ENCODE data around the gene PLEKHA8. TPM values are rescaled to one million over a fixed set of nuclear protein-coding genes. Genes with fewer than 3 reads are reported as not detected.
A peak's percentile ranks its signal among the peaks of the same experiment; 100 is the strongest.

PLEKHA8 gene
- total RNA-seq, 1 donor from 2014 or later: 8.8 TPM

DNA sequence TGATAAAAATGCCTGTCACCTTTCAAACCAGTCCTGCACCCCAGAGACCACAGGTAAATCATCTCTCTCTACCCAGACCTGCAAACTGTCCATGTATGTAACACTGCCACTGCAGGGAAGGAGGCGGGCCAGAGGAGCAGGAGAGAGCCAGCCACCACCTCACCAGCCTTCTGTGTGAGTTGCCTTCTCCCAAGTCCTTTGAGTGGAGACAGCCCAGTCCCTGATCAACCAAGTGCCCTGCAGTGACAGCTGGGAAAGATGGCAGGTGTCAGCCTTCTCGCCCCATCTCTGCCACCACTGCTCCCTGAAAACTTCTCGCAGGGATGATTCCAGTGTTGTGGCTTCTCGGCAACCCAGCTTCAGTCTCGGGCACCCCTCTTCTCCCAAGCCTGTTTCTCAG is 149.0 kb downstream of the PLEKHA8 start:
- TF ChIP-seq, protein P1, sequence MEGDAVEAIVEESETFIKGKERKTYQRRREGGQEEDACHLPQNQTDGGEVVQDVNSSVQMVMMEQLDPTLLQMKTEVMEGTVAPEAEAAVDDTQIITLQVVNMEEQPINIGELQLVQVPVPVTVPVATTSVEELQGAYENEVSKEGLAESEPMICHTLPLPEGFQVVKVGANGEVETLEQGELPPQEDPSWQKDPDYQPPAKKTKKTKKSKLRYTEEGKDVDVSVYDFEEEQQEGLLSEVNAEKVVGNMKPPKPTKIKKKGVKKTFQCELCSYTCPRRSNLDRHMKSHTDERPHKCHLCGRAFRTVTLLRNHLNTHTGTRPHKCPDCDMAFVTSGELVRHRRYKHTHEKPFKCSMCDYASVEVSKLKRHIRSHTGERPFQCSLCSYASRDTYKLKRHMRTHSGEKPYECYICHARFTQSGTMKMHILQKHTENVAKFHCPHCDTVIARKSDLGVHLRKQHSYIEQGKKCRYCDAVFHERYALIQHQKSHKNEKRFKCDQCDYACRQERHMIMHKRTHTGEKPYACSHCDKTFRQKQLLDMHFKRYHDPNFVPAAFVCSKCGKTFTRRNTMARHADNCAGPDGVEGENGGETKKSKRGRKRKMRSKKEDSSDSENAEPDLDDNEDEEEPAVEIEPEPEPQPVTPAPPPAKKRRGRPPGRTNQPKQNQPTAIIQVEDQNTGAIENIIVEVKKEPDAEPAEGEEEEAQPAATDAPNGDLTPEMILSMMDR (IDR thresholded peaks at IDR 0.05): no peak
- Histone ChIP-seq H3K4me1 (peaks cover 44% of the 10 kb centered on the region), H3K27ac (no peak overlapping the region), H3K4me3 (no peak overlapping the region), H3K36me3 (no peaks in the 10 kb centered on the region), H3K27me3 (ENCODE audit: low read depth) (no peaks in the 10 kb centered on the region), H3K9me3 (no peaks in the 10 kb centered on the region)
- DNase-seq: no peak
- no peak for ATAC-seq
- intact Hi-C loops (cut with DNase I): no loop called here

DNA sequence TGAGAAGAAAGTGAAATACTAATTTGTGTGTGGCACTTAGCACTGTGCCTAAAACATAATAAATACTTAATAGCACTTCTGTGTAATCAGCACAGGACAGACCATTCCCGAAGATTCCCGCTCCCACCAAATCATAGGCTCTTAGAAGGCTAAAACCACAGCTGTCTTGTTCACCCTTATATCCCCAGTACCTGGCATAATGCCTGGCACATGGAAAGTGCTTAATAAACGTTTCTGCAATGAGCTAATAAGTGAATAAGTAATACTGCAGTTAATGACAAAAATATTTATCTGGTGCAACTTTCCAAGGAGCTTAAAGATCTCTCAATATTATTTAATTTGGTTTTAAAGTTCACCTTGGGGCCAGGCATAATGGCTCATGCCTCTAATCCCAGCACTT is 149.8 kb downstream of the PLEKHA8 start:
- DNase-seq: no peak
- Histone ChIP-seq H3K36me3 (no peaks in the 10 kb centered on the region), H3K4me1 (peaks cover 44% of the 10 kb centered on the region), H3K9me3 (no peaks in the 10 kb centered on the region), H3K27me3 (ENCODE audit: low read depth) (no peaks in the 10 kb centered on the region), H3K4me3 (no peak overlapping the region), H3K27ac (no peak overlapping the region)
- intact Hi-C loops (cut with DNase I): no loop called here
- TF ChIP-seq, protein P1 (IDR thresholded peaks at IDR 0.05): no peak
- no peak for ATAC-seq

DNA sequence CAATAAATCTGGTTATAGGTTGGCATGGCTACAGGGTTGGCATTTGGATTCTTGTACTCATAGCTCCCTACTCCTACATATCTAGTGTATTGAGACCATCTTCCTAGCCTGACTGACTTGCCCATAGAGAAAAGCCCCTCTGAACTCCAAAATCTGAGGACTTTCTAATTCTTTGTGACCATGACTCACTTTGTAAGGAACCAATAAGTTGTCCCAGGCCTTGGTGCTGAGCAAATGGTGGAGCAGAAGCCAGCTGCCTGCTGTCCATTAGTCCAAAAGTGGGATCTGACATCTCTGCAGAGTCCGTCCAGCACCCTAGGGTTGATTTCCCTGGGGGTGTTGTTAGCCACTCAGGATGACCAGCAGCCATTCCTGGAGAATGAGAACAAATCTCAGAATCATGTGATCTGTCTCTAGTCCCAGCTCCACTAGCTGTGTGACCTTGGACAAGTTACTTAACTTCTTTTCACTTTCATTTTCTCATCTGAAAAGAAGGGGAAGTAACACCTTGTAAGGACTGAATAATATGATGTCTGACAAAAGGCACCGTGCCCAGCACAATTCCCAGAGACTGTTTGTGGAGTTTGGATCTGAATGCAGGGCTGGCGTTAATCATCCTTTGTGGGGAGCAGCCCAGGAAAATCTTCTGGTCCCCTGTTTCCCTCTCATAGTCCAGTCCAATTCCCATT is 150.7 kb downstream of the PLEKHA8 start:
- H3K4me3 ChIP-seq: no peak overlapping the region
- ATAC-seq: peak; percentile 25 to 49

More for the DNA sequence above, 150.7 kb downstream of the PLEKHA8 start:
- DNase-seq: no peak
- Histone ChIP-seq H3K27me3 (ENCODE audit: low read depth) (no peaks in the 10 kb centered on the region), H3K4me1 (peaks cover 45% of the 10 kb centered on the region), H3K27ac (peak overlapping the region; percentile 20), H3K9me3 (no peaks in the 10 kb centered on the region), H3K36me3 (no peaks in the 10 kb centered on the region)
- intact Hi-C loops (cut with DNase I): no loop called here
- TF ChIP-seq, protein P1 (IDR thresholded peaks at IDR 0.05): no peak

Other genes starting within 250 kb of the PLEKHA8 start
- gene WIPF3, start 221.9 kb upstream of the PLEKHA8 start, total RNA-seq: 0.95 TPM
- 28.2 TPM for gene SCRN1, start 38.6 kb upstream of the PLEKHA8 start, total RNA-seq
- gene FKBP14, start 1.7 kb upstream of the PLEKHA8 start, total RNA-seq: 11.7 TPM
- 39.4 TPM for gene MTURN, start 106.6 kb downstream of the PLEKHA8 start, total RNA-seq

Measured in lower lobe of right lung (tissue), 2 donors.